IMR-90 (cell line): Measurements from ENCODE around the gene DNAJC5.

Experiments used
- BHLHE40 ChIP-seq: fragments of 150-350 bp; IDR thresholded peaks from 2 replicates; pipeline ENCODE4 v1.6.1; 2016; ENCODE audit warnings: mild to moderate bottlenecking, low read depth, low read length
- POLR2A ChIP-seq: IDR thresholded peaks from 2 replicates; pipeline ENCODE4 v1.6.1; 2012; ENCODE audit warnings: mild to moderate bottlenecking, low read depth, low read length

- TF ChIP-seq POLR2A (no peak), BHLHE40 (no peak)
These were observed 48.1 kb upstream of the DNAJC5 start for GRCh38 chr20:63846888-63847236.
